ENCODE data around the gene GAS7. TPM values are rescaled to one million over a fixed set of nuclear protein-coding genes. Genes with fewer than 3 reads are reported as not detected.

Gene GAS7
- total and polyA plus RNA-seq, 10 of the 15 experiments (the other 5 are each of a cell fraction or from before 2014, with no cell fraction given) = 2.3 to 53.4 (median 24.0) TPM

DNA sequence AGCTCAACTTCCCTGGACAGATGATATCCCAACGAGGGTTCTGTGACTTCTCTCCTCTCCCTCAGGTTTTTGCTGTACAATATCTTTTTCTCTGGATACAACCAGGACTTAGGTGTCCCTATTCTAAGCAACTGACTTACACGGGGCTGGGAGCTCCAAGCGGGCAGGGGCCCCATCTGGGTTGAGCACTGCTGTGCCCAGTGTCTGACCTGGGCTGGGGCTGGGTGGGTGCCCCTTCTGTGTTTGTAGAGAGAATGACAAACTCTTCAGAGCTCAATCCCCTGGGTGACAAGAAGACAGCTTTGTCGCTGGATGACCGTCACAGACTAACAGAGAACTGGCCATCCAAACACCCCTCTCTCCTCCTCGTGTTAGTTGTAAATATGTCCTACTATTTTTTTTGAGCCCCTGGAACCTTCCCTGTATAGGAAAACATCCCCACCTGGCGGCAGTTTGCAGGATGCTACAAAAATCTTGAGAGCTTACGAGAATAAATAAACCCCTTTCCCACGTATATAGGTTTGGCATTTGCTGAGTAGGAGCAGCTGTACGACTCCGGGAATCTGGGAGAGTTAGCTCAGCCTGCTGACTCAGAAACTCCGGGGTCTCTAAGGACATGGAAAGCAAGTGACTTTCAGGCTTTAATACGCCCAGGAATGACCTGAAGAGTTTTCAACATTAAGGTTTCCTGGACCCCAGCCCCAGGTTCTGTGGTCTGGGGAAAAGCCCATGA lies 269.6 kb downstream of the GAS7 start:
- CTCF ChIA-PET = interaction anchor here (0.7 to 6.2 kb wide), 4 partner anchors 9 to 686 kb away, joined by 3 to 63 read pairs (median 4); no protein-coding TSS in a partner anchor
- Histone ChIP-seq H3K9me3 (replicated peaks; ENCODE audit: control insufficient read depth, insufficient read depth, low read length) (no peaks in the 10 kb centered on the region), H2AFZ (ENCODE audit: control insufficient read depth, low read depth, low read length) (no peak overlapping the region), H3K9ac (ENCODE audit: control insufficient read depth, insufficient read depth, low read length) (no peak overlapping the region), H3K27me3 (replicated peaks in 1 of 2; ENCODE audit: control insufficient read depth in 2 of 2, insufficient read depth in 2 of 2, low read length in 1 of 2) (no peaks in the 10 kb centered on the region; a peak in 1 of 4 replicates), H4K20me1 (ENCODE audit: control insufficient read depth, insufficient read depth) (no peaks in the 10 kb centered on the region), H3K4me3 (no peak overlapping the region), H3K79me2 (ENCODE audit: control insufficient read depth, insufficient read depth, low read length) (no peaks in the 10 kb centered on the region), H3K36me3 (ENCODE audit: control insufficient read depth in 2 of 2, insufficient read depth in 2 of 2, low read length in 1 of 2) (no peaks in the 10 kb centered on the region), H3K27ac (ENCODE audit: control insufficient read depth, insufficient read depth) (no peak overlapping the region), H3K4me2 (ENCODE audit: control insufficient read depth, insufficient read depth) (no peak overlapping the region), H3K4me1 (ENCODE audit: control insufficient read depth, insufficient read depth, low read length) (no peaks in the 10 kb centered on the region)
- intact Hi-C loops (cut with micrococcal nuclease; ENCODE audit: unreplicated experiment) (loop anchor here (10.0 kb wide), 1 partner anchor 366 kb away; no protein-coding TSS in a partner anchor), in situ Hi-C loops (cut with MboI) (no loop called here)
- no peak for TF ChIP-seq NR2C2 (IDR thresholded peaks at IDR 0.05; ENCODE audit: borderline replicate concordance, control insufficient read depth, insufficient read length, low read depth)
- TF ChIP-seq, protein P1, sequence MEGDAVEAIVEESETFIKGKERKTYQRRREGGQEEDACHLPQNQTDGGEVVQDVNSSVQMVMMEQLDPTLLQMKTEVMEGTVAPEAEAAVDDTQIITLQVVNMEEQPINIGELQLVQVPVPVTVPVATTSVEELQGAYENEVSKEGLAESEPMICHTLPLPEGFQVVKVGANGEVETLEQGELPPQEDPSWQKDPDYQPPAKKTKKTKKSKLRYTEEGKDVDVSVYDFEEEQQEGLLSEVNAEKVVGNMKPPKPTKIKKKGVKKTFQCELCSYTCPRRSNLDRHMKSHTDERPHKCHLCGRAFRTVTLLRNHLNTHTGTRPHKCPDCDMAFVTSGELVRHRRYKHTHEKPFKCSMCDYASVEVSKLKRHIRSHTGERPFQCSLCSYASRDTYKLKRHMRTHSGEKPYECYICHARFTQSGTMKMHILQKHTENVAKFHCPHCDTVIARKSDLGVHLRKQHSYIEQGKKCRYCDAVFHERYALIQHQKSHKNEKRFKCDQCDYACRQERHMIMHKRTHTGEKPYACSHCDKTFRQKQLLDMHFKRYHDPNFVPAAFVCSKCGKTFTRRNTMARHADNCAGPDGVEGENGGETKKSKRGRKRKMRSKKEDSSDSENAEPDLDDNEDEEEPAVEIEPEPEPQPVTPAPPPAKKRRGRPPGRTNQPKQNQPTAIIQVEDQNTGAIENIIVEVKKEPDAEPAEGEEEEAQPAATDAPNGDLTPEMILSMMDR (IDR thresholded peaks at IDR 0.05 in 2 of 3, conservative IDR thresholded peaks at IDR 0.05 in 1 of 3; ENCODE audit: control insufficient read depth in 2 of 3, extremely low read depth in 1 of 3, insufficient read depth in 1 of 3, low read depth in 3 of 3, low read length in 3 of 3) = peak; percentile 9 to 20 (median 9); a peak in 2 of 6 replicates
- 57% methylated on average over 13 of the region's 13 CpGs for WGBS (ENCODE audit: insufficient coverage, insufficient replicate concordance, low lambda C conversion rate, missing lambda C conversion rate)
- no peak for FAIRE-seq
- no peak for DNase-seq (ENCODE audit: low read depth, low spot score)
- POLR2A ChIA-PET = no interaction called here
- SMC1A ChIA-PET (ENCODE audit: uncharacterized antibody, unreplicated experiment) = no interaction called here
- BruUV-seq (replicated peaks) = no TSS peak
- ATAC-seq = no peak
- RAD21 ChIA-PET (ENCODE audit: unreplicated experiment) = interaction anchor here (1.1 kb wide), 1 partner anchor 302 kb away, joined by 4 read pairs; no protein-coding TSS in a partner anchor
